ENCODE data around the gene LTBP2. TPM values are rescaled to one million over a fixed set of nuclear protein-coding genes. Genes with fewer than 3 reads are reported as not detected.

LTBP2 gene
- 308 and 309 TPM in 2 replicates for total RNA-seq

GRCh38 chr14:74611650-74612349 lies at the start of gene LTBP2:
TSS of gene LTBP2 (minus strand) at chr14:74612237. CDS start at chr14:74611944, 293 bp downstream.

GRCh38 chr14:74493343-74494261 lies 118.4 kb downstream of the LTBP2 start, which contains the start of gene ISCA2:
TSS of gene ISCA2 (plus strand) at chr14:74493765. CDS start at chr14:74493775, 10 bp downstream.

GRCh38 chr14:74492776-74493342 lies 119.2 kb downstream of the LTBP2 start, which contains the start of gene NPC2:
TSS of gene NPC2 (minus strand) at chr14:74493305. CDS start at chr14:74493274, 31 bp downstream.

Other genes starting within 250 kb of the LTBP2 start
- not detected in 2 replicates for gene SYNDIG1L, start 186.0 kb downstream of the LTBP2 start, total RNA-seq
- 144 and 268 TPM in 2 replicates for gene NPC2, start 118.9 kb downstream of the LTBP2 start, total RNA-seq
- gene ISCA2, start 118.5 kb downstream of the LTBP2 start, total RNA-seq, result 10.1 and 11.5 TPM in 2 replicates
- gene AREL1, start 100.8 kb upstream of the LTBP2 start, total RNA-seq, result 31.7 and 33.3 TPM in 2 replicates
- gene FCF1, start 100.9 kb upstream of the LTBP2 start, total RNA-seq, result 27.8 and 32.1 TPM in 2 replicates
- gene YLPM1, start 151.1 kb upstream of the LTBP2 start, total RNA-seq, result 35.9 and 46.6 TPM in 2 replicates